Skeletal muscle satellite cell (primary cell): ENCODE data around the gene ALDOB.

Experiments
- H3K27me3 ChIP-seq: 2 replicates; pipeline ENCODE4 v1.7.0; 2013; ENCODE audit warnings: low read length; ENCODE audit not compliant: control insufficient read depth, insufficient read depth
- H3K36me3 ChIP-seq: 2 replicates; pipeline ENCODE4 v1.7.0; 2013; ENCODE audit warnings: mild to moderate bottlenecking, control low read depth, low read length; ENCODE audit not compliant: insufficient read depth
- H3K4me1 ChIP-seq: 2 replicates; pipeline ENCODE4 v1.7.0; 2013; ENCODE audit warnings: low read length; ENCODE audit not compliant: control insufficient read depth, insufficient read depth
- H3K4me2 ChIP-seq: 2 replicates; pipeline ENCODE4 v1.7.0; 2013; ENCODE audit warnings: mild to moderate bottlenecking, low read length
- H3K4me3 ChIP-seq: 2 replicates; pipeline ENCODE4 v1.7.0; 2013; ENCODE audit warnings: low read length
- H3K9ac ChIP-seq: 2 replicates; pipeline ENCODE4 v1.7.0; 2013; ENCODE audit warnings: mild to moderate bottlenecking, low read depth, low read length, moderate library complexity
- H3K9me3 ChIP-seq: replicated peaks from 2 replicates; pipeline ENCODE4 v1.7.0; 2013; ENCODE audit warnings: mild to moderate bottlenecking, control low read depth, low read length

Gene ALDOB

DNA sequence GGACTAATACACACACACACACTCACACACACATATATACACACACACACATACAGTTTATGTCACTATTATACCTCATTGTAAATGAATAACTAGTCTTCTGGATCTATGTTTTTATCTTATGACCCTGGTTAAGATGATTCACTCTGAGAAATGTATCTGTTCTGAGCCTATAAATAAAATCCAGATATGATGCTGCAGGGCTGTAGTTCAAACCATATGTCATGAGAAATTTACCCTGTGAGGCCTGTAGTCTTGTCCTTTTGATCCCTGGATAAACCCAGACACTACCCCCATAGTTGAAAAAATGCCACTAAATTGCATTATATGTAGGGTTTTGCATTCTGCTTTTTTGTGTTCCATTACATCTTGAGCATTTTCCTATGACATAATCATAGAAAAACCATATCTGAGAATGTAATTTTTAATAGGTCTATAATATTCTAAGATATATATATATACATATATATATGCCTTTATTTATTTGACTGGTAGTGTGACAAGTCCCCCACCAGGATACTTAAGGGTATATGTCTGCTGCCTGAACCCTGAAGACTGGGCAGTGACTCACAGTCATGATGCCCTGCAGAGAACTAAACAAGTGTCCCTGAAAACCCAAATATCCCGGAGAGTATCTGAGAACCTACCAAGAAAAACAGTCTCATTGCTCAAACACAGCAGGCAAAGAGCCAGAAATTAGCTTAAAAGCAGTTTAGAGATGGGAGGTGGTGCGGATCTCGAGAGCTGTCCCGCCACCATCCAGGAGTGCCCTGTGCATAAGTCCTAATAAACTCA lies 18.4 kb upstream of the ALDOB start:
- Histone ChIP-seq H3K27me3 (peaks cover 16% of the 10 kb centered on the region), H3K9me3 (no peaks in the 10 kb centered on the region), H3K36me3 (no peaks in the 10 kb centered on the region), H3K4me3 (no peak overlapping the region), H3K4me2 (no peak overlapping the region), H3K9ac (no peak overlapping the region), H3K4me1 (peaks cover 3% of the 10 kb centered on the region)

DNA sequence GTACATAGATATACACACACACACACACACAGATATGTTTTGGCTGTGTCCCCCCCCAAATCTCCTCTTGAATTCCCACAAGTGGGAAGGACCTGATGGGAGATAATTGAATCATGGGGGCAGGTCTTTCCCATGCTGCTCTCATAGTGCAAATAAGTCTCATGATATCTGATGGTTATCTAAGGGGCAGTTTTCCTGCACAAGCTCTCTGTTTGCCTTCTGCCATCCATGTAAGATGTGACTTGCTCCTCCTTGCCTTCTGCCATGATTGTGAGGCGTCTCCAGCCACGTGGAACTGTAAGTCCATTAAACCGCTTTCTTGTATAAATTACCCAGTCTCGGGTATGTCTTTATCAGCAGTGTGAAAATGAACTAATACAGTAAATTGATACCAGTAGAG lies 15.9 kb upstream of the ALDOB start:
- H3K27me3 ChIP-seq: peaks cover 19% of the 10 kb centered on the region
- no peak overlapping the region for H3K9ac ChIP-seq
- H3K4me1 ChIP-seq: peaks cover 3% of the 10 kb centered on the region
- no peaks in the 10 kb centered on the region for H3K9me3 ChIP-seq
- H3K4me3 ChIP-seq: no peak overlapping the region
- no peak overlapping the region for H3K4me2 ChIP-seq
- no peaks in the 10 kb centered on the region for H3K36me3 ChIP-seq

DNA sequence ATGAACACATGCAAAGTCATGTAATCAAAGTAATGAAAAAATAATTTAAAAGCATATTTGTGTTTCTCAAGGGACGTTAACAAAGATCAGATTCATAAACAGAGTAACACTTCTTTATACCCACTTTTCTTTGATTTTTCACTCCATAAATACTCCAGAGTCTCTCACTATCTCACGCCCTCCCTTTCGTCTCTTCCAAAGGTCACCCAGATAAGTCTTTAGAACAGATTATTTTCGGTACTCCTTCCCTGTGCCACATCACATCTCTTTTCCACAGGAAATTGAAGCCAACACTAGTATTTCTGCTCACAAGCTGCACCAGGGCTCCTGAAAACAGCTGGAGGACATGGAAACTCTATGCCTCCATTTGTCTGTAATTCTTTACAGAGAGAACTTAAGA lies 15.4 kb upstream of the ALDOB start:
- H3K36me3 ChIP-seq: no peaks in the 10 kb centered on the region
- no peak overlapping the region for H3K9ac ChIP-seq
- no peak overlapping the region for H3K4me2 ChIP-seq
- H3K9me3 ChIP-seq: no peaks in the 10 kb centered on the region
- H3K4me3 ChIP-seq: no peak overlapping the region
- peaks cover 3% of the 10 kb centered on the region for H3K4me1 ChIP-seq
- peaks cover 25% of the 10 kb centered on the region for H3K27me3 ChIP-seq

DNA sequence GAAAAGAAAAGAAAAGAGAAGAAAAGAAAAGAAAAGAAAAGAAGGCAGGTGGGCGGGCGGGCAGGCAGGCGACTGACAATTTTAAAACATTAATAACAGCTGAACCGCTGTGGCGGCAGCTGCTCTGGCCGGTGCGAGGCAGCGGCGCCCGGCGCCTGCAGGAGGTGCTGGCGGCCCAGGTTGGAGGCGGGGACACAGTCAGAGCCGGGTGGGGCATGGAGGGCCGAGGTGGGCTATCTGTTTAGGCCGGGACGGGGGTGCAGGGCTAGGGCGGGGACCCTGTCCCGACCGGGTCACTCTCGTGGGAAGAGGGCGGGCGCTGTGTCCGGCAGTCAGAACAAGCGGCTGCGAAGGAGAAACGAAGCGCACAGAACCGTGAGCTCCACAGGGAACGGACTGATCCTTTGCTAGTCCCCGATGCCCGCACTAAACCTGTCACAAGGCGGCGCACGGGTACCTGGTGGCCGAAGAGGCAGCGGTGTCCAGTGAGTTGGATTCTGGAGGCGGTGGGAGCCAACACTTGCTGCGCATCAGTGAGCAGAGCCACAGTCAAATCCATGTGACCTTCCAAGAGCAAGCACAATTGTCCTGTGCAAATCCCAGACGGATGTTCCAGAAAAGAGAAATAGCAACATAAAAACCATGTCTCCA lies 13.6 kb upstream of the ALDOB start:
- Histone ChIP-seq H3K36me3 (no peaks in the 10 kb centered on the region), H3K9ac (peak overlapping the region; percentile 33), H3K4me1 (peaks cover 3% of the 10 kb centered on the region), H3K27me3 (peaks cover 41% of the 10 kb centered on the region), H3K4me2 (peak overlapping the region; percentile 88), H3K9me3 (no peaks in the 10 kb centered on the region), H3K4me3 (peak overlapping the region; percentile 75)

DNA sequence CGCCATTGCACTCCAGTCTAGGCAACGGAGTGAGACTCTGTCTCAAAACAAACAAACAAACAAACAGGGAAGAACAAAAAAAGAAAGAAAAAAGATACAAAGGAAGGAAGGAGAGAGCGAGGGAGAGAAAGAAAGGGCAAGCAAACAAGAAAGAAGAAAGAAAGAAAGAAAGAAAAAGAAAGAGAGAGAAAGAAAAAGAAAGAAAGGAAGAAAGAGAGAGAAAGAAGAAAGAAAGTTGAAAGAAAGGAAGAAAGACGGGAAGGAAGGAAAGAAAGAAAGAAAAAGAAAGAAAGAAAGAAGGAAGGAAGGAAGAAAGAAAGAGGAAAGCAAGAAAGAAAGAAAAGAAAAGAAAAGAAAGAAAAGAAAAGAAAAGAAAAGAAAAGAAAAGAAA lies 13.1 kb upstream of the ALDOB start:
- Histone ChIP-seq H3K27me3 (peaks cover 41% of the 10 kb centered on the region), H3K9me3 (no peaks in the 10 kb centered on the region), H3K4me1 (peaks cover 3% of the 10 kb centered on the region), H3K4me2 (peak overlapping the region; percentile 88), H3K4me3 (no peak overlapping the region), H3K9ac (no peak overlapping the region), H3K36me3 (no peaks in the 10 kb centered on the region)

DNA sequence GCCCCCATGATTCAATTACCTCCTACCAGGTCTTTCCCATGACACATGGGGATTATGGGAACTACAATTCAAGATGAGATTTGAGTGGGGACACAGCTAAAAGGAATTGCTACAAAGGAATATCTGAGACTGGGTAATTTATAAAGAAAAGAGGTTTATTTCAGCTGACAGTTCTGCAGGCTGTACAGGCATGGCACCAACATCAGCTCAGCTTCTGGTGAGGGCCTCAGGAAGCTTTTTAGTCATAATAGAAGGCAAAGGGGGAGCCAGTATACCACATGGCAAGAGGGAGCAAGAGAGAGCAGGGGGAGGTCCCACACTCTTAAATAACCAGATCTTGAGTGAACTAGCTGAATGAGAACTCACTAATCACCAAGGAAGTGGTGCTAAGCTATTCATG lies 11.2 kb upstream of the ALDOB start:
- Histone ChIP-seq H3K9me3 (no peaks in the 10 kb centered on the region), H3K4me3 (no peak overlapping the region), H3K4me1 (peaks cover 3% of the 10 kb centered on the region), H3K9ac (no peak overlapping the region), H3K4me2 (no peak overlapping the region), H3K27me3 (peaks cover 54% of the 10 kb centered on the region), H3K36me3 (no peaks in the 10 kb centered on the region)

DNA sequence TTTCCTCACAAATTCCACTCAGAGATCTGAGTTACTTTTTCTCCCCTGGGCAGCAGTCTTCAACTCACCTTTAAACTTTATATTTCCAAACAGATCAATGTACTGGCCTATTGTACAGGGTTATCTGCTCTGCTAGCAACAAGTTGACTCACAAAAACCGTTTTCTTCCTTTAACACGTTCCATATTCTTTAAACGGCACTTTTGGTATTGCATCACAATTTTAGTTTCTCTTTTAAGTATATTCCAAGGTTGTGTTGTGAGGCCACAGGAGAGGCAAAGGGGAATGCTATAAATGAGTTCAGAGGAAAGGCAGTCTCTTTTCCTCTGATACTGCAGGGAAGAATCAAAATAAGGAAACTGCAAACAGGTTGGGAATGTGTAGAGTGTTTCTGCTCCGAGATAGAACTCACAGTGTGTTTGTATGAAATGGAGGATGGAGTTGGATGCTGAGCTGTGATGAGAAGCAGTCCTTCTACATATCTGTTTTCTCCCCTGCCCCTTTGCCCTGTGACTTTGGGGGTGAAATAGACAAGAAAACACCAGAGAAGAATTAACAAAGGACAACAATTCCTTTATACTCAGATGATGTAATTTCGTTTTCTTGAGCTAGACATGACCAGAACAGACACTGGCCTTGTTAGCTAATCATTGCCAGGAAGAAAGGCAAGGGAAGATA lies 9.9 kb upstream of the ALDOB start:
- Histone ChIP-seq H3K27me3 (peaks cover 51% of the 10 kb centered on the region), H3K4me2 (no peak overlapping the region), H3K36me3 (no peaks in the 10 kb centered on the region), H3K9ac (no peak overlapping the region), H3K9me3 (no peaks in the 10 kb centered on the region), H3K4me1 (peaks cover 3% of the 10 kb centered on the region), H3K4me3 (no peak overlapping the region)

DNA sequence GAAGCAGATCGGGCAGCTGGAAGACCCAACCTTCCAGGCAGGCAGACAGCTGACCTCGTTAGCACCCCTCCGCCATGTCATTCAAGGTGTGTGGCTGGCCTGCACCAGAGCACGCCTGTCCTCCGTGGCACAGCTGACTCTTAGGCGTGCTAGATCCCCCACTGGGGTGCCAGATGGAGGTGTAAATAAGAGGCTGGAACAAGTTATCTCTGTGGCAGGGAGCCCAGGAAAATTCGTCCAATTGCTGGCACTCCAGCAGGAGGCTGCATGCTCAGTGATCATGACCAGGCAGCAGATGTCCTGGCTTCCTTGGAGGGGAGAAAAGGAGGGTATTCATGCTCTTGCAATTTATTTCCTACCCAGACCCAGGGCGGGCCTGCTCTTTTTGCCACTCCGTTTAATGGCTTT lies 7.8 kb upstream of the ALDOB start:
- no peaks in the 10 kb centered on the region for H3K9me3 ChIP-seq
- no peak overlapping the region for H3K4me3 ChIP-seq
- H3K4me2 ChIP-seq: no peak overlapping the region
- peaks cover 58% of the 10 kb centered on the region for H3K27me3 ChIP-seq
- no peaks in the 10 kb centered on the region for H3K4me1 ChIP-seq
- no peak overlapping the region for H3K9ac ChIP-seq
- no peaks in the 10 kb centered on the region for H3K36me3 ChIP-seq

DNA sequence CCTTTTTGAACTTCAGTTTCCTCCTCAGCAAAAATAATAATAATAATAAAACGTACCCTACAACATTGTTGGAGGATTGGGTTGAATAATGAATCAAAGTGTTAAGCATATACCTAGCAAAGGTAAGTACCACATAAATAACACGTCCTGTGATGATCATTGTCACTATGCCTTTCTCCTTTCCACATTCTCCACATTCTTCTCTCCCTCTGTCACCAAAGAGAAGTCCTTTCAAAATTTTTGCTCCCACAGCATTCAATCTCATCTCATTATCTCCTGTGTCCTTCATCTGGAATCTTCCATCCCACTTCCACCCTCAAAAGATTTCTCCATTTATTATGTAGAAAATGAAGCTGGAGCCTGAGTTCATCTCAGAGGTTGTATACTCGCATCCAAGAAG lies 7.2 kb upstream of the ALDOB start:
- Histone ChIP-seq H3K36me3 (no peaks in the 10 kb centered on the region), H3K4me3 (no peak overlapping the region), H3K9me3 (no peaks in the 10 kb centered on the region), H3K4me1 (no peaks in the 10 kb centered on the region), H3K4me2 (no peak overlapping the region), H3K27me3 (peaks cover 53% of the 10 kb centered on the region), H3K9ac (no peak overlapping the region)

DNA sequence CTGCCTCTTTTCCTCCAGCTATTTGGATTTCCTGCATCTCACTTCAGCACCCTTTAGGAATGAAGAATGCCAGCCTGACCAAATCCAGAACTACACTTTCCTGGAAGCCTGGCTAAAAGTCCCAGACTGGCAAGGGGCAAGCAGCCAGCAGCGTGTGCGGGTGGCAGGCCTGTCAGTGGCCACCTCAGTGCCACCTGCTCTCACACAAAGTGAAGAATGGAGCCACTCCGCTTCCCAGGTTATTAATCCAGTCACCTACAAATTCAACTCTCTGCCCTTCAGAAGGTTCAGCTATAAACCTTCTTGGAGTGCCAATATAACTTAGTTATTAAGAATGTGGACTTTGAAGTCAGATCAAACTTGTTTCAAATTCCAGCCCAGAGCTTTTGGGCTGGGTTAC lies 6.7 kb upstream of the ALDOB start:
- H3K4me2 ChIP-seq: no peak overlapping the region
- no peaks in the 10 kb centered on the region for H3K36me3 ChIP-seq
- peaks cover 50% of the 10 kb centered on the region for H3K27me3 ChIP-seq
- no peak overlapping the region for H3K4me3 ChIP-seq
- no peaks in the 10 kb centered on the region for H3K9me3 ChIP-seq
- H3K9ac ChIP-seq: no peak overlapping the region
- no peaks in the 10 kb centered on the region for H3K4me1 ChIP-seq

DNA sequence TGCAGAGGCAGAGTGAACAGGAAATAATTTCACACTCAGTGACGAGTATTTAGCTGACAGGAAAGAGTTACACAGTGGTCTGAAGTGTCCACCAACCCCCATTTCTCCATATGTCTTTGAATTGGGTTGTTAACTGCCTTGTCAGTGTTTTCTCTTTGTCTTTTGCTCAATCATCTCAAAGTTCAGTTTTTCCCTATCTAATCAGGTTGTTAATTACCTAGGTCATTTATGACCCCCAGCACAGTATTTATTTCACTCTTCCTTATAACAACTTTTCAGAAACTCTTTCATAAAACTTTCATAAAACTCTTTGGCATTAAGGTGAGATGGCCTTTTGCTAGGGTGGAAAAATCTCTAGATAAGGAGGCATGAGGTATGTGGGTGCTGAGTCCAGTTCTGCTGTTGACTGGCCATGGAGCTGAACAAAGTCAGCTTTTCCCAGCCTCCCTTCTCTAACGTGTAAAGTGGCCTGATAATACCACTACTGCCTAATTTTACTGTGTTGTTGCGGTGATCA lies 5.2 kb upstream of the ALDOB start:
- Histone ChIP-seq H3K36me3 (no peaks in the 10 kb centered on the region), H3K4me1 (no peaks in the 10 kb centered on the region), H3K9me3 (no peaks in the 10 kb centered on the region), H3K4me2 (no peak overlapping the region), H3K4me3 (no peak overlapping the region), H3K27me3 (peaks cover 54% of the 10 kb centered on the region), H3K9ac (no peak overlapping the region)
